Immature natural killer cell (primary cell): ENCODE data around the gene TSSK2. TPM values are rescaled to one million over a fixed set of nuclear protein-coding genes. Genes with fewer than 3 reads are reported as not detected.
A peak's percentile ranks its signal among the peaks of the same experiment; 100 is the strongest.

ENCODE experiments used
- DNase-seq, 3 donors: peaks; one replicate each; pipeline ENCODE4 v3.0.0; 2022; ENCODE audit warnings: mixed read lengths in 1 of 3
- H3K27ac Mint-ChIP-seq, 6 donors: one replicate each; pipeline ENCODE4 v1.8.0; 2020; ENCODE audit warnings: mixed read lengths in 6 of 6, mild to moderate bottlenecking in 5 of 6, inconsistent platforms in 4 of 6, moderate library complexity in 3 of 6
- H3K27me3 Mint-ChIP-seq, 3 donors: one replicate each; pipeline ENCODE4 v1.8.0; 2020 to 2021; ENCODE audit warnings: low read depth in 3 of 3, mild to moderate bottlenecking in 3 of 3, mixed read lengths in 3 of 3, moderate library complexity in 3 of 3, inconsistent platforms in 1 of 3
- H3K36me3 Mint-ChIP-seq, 3 donors: one replicate each; pipeline ENCODE4 v1.8.0; 2020; ENCODE audit warnings: mixed read lengths in 3 of 3, inconsistent platforms in 2 of 3, mild to moderate bottlenecking in 2 of 3
- H3K4me1 Mint-ChIP-seq, 2 donors: one replicate each; pipeline ENCODE4 v1.8.0; 2020; ENCODE audit warnings: inconsistent platforms in 2 of 2, mild to moderate bottlenecking in 2 of 2, mixed read lengths in 2 of 2, moderate library complexity in 1 of 2
- H3K4me3 Mint-ChIP-seq, 5 donors: one replicate each; pipeline ENCODE4 v1.8.0; 2020; ENCODE audit warnings: mild to moderate bottlenecking in 5 of 5, mixed read lengths in 5 of 5, inconsistent platforms in 3 of 5, moderate library complexity in 3 of 5
- H3K9me3 Mint-ChIP-seq, 6 donors: one replicate each; pipeline ENCODE4 v1.8.0; 2020; ENCODE audit warnings: mild to moderate bottlenecking in 6 of 6, mixed read lengths in 6 of 6, inconsistent platforms in 4 of 6, moderate library complexity in 3 of 6
- polyA plus RNA-seq, 3 donors: library from polyadenylated mRNA; unstranded; fragments of 300-500 nt; fragmentation: Illumina TruSeq; gene quantifications; one replicate each; pipeline ENCODE4 v1.2.3, GENCODE V29; 2021

The TSSK2 gene
- polyA plus RNA-seq, 3 donors from 2014 or later: not detected

- H3K27me3 Mint-ChIP-seq: peaks cover 2 to 8% (median 6%) of the 10 kb centered on the region in 3 donors
- H3K4me1 Mint-ChIP-seq: peaks cover 22 to 25% of the 10 kb centered on the region in 2 donors
- DNase-seq: no peak
- H3K27ac Mint-ChIP-seq: peak overlapping the region in 2 of 6 donors; percentile 55 to 70
- no peaks in the 10 kb centered on the region for H3K36me3 Mint-ChIP-seq
- no peaks in the 10 kb centered on the region for H3K9me3 Mint-ChIP-seq
- H3K4me3 Mint-ChIP-seq: peak overlapping the region; percentile 68 to 74 (median 70)
Observed at GRCh38 chr22:19176732-19177131, 45.6 kb downstream of the TSSK2 start.

DNA sequence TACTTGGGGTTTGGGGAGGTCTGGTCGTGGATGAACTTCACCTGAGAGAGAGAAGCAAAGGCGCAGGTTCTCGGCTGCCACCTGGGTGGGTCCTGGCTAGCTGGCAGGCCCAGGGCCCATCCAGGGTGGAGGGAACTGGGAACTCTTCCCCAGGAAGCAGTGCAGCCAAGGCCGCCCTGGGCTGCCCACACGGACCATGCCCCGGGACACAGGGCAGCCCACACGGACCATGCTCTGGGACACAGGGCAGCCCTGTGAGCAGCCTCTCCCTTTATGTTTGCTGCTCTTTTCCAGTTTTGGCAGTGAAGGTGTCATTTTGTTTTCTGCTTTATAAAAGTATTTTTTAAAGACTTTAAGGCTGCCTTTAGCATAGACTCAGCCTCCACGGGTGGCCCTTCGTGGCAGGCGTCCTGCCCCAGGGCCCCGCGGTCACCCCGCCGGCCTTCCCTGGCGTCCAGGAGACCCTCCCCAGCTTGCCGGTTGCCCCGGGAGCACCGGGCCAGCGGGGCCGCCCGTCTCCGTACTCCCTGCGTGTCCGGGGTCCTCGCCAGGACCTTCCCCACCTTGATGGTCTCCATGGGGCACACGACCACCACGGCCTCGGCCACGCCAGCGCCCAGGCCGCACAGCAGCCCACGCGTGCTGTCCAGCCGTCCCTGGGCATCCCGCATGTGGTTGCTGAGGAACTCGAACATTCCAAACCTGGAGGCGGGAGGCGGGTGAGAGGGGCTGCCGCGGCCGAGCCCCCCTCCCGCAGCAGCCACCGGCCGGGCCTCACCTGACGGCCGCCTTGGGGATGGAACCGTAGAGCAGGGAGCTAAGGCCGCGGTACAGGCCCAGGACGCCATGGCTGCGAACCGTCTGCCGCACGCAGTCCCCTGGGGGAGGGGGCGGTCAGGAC lies 46.3 kb downstream of the TSSK2 start:
- Mint-ChIP-seq H3K27me3 (peaks cover 2 to 6% (median 6%) of the 10 kb centered on the region in 3 donors), H3K4me1 (peaks cover 17 to 20% of the 10 kb centered on the region in 2 donors), H3K36me3 (no peaks in the 10 kb centered on the region), H3K4me3 (peak overlapping the region; percentile 69 to 79 (median 71)), H3K27ac (peak overlapping the region in 2 of 6 donors; percentile 55 to 70), H3K9me3 (no peaks in the 10 kb centered on the region)
- DNase-seq: no peak

DNA sequence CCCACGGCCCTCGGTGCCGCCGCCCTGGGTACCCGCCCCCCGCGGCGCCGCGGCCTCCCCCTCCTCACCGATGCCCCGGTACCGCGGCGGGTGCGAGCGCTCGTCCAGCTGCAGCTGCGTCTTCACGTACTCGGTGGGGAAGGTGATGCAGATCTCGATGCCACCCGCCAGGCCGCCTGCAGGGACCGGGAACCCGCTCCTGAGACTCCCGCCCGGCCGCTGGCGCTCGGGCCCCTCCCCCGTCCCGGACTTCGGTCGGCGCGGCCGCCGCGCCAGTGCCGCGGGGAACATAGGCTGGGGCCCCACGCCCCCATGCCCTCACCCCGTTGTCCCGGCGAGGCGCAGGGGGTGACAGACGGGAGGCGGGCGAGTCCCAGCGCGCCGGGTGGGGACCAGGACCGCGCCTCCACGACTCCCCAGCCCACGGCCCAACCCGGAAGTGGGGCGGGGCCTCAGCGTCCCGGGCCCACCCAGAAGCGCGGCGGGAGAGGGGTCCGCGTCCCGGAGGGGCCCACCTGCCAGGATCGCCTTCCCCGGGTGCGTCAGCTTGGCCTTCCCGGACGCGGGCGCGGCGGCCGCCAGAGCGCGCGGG lies 47.1 kb downstream of the TSSK2 start:
- Mint-ChIP-seq H3K4me3 (peak overlapping the region in 2 of 5 donors; percentile 26 to 61), H3K36me3 (no peaks in the 10 kb centered on the region), H3K27ac (no peak overlapping the region), H3K4me1 (peaks cover 9 to 13% of the 10 kb centered on the region in 2 donors), H3K27me3 (peaks cover 0 to 6% (median 3%) of the 10 kb centered on the region in 3 donors), H3K9me3 (no peaks in the 10 kb centered on the region)
- DNase-seq: peak; percentile 58 to 68 (median 62)

GRCh38 chr22:19178657-19179496 lies 47.8 kb downstream of the TSSK2 start, which contains the start of gene SLC25A1:
SLC25A1 (minus strand) TSS chr22:19178736; CDS start chr22:19178673, 63 bp downstream.
- H3K9me3 Mint-ChIP-seq: no peaks in the 10 kb centered on the region
- peaks cover 0 to 6% (median 3%) of the 10 kb centered on the region in 3 donors for H3K27me3 Mint-ChIP-seq
- H3K27ac Mint-ChIP-seq: peak within 1 kb of the TSS; percentile 78 to 94 (median 85)
- peaks cover 7 to 8% of the 10 kb centered on the region in 2 donors for H3K4me1 Mint-ChIP-seq
- H3K36me3 Mint-ChIP-seq: no peaks in the 10 kb centered on the region
- DNase-seq: peak; percentile 66 to 74 (median 71)
- peak within 1 kb of the TSS; percentile 85 to 97 (median 89) for H3K4me3 Mint-ChIP-seq

GRCh38 chr22:19179497-19180048 lies 48.5 kb downstream of the TSSK2 start:
- no peaks in the 10 kb centered on the region for H3K9me3 Mint-ChIP-seq
- DNase-seq: peak; percentile 47 to 61 (median 60)
- peaks cover 0 to 3% (median 3%) of the 10 kb centered on the region in 3 donors for H3K27me3 Mint-ChIP-seq
- peak overlapping the region; percentile 78 to 94 (median 85) for H3K27ac Mint-ChIP-seq
- H3K4me3 Mint-ChIP-seq: peak overlapping the region; percentile 85 to 97 (median 89)
- H3K36me3 Mint-ChIP-seq: no peaks in the 10 kb centered on the region
- peaks cover 7 to 8% of the 10 kb centered on the region in 2 donors for H3K4me1 Mint-ChIP-seq

- H3K36me3 Mint-ChIP-seq: no peaks in the 10 kb centered on the region
- no peak overlapping the region for H3K4me3 Mint-ChIP-seq
- no peaks in the 10 kb centered on the region for H3K9me3 Mint-ChIP-seq
- H3K4me1 Mint-ChIP-seq: peaks cover 7 to 8% of the 10 kb centered on the region in 2 donors
- no peak for DNase-seq
- no peak overlapping the region for H3K27ac Mint-ChIP-seq
- H3K27me3 Mint-ChIP-seq: peaks cover 0 to 3% (median 2%) of the 10 kb centered on the region in 3 donors
Observed at GRCh38 chr22:19180234-19180633, 49.1 kb downstream of the TSSK2 start.

DNA sequence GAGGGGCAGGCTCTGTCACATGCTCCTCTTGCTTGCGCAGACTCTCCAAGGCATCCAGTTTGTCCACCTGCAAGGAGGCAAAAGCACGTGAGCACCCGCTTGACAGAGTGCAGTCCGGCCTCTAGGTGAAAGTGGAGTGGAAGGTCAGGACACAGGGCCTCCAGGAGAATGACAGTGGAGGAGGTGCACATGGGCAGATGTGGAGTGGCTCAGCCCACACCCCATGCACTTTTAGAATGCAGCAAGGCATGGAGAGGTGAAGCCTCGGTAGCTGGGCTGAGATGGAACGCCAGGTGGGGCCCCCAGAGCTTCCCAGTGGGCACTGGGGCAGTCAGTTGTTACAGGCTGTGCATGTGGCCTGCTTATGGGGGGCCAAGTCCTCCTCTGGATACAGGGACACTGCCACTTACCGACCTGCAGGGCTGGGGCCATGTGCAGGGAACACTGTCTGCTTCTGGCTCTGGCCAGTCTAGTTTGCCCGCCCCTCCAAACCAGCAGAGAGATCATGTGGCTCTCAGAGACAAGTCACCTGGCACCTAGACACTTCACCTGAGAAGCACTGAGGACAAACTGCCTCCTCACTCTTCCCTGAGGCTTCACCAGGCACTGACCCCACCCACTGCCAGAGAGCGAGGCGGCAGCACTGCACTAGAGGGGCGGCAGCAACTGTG lies 49.8 kb downstream of the TSSK2 start:
- Mint-ChIP-seq H3K4me3 (no peak overlapping the region), H3K9me3 (no peaks in the 10 kb centered on the region)

DNA sequence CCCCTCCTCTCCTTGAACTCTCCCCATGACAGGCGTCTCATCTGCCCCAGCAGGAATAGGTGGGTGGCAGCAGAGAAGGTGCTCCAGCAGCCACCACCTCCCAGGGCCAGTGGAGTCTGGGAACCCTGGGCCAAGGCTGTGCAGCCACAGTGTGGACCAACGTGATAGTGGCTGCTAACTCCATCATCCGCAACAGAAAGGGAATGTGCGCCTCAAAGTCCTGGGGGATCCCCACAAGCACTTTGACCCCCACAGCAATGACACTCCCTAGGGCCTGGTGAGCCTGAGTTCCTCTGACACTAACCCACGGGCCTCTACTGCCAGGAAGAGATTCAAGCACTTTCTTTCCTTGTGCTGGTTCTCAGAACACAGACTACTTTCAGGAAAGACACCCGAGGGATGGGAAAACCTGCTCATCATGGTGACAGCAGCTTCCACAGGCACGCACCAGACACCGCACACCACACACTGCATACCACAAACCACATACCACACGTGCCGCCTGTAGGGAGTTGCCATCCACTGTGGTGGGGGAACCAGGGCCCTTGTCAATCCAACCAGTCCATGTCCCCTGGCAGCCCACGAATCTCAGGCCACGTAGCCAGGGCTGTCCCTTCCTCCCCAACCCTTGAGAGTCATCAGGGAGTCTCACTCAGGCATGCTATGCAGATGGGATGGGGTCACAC lies 50.8 kb downstream of the TSSK2 start:
- H3K27ac Mint-ChIP-seq: no peak overlapping the region
- no peak for DNase-seq
- H3K4me3 Mint-ChIP-seq: peak overlapping the region in 1 of 5 donors; percentile 36
- H3K27me3 Mint-ChIP-seq: peaks cover 0 to 3% (median 2%) of the 10 kb centered on the region in 3 donors
- no peaks in the 10 kb centered on the region for H3K9me3 Mint-ChIP-seq
- H3K36me3 Mint-ChIP-seq: no peaks in the 10 kb centered on the region
- H3K4me1 Mint-ChIP-seq: peaks cover 6 to 7% of the 10 kb centered on the region in 2 donors

More for the DNA sequence above, 49.8 kb downstream of the TSSK2 start:
- Mint-ChIP-seq H3K27ac (no peak overlapping the region), H3K4me1 (peaks cover 7 to 8% of the 10 kb centered on the region in 2 donors), H3K36me3 (no peaks in the 10 kb centered on the region), H3K27me3 (peaks cover 0 to 3% (median 2%) of the 10 kb centered on the region in 3 donors)
- DNase-seq: no peak

Other genes with a start within 250 kb of the TSSK2 start
- gene DGCR6, start 225.0 kb upstream of the TSSK2 start, polyA plus RNA-seq: under 1 TPM; 0.13 to 0.82 (median 0.38) TPM
- not detected for gene PRODH, start 195.0 kb upstream of the TSSK2 start, polyA plus RNA-seq
- 10 to 100 TPM; 19.4 to 51.7 (median 31.6) TPM for gene DGCR2, start 8.9 kb upstream of the TSSK2 start, polyA plus RNA-seq
- gene ESS2, start 13.3 kb downstream of the TSSK2 start, polyA plus RNA-seq: 10 to 100 TPM in 1 of 3 donors, 1 to 10 TPM in 2; 1.6 to 13.2 (median 4.8) TPM
- gene GSC2, start 19.0 kb downstream of the TSSK2 start, polyA plus RNA-seq: not detected
- gene SLC25A1, start 47.4 kb downstream of the TSSK2 start, polyA plus RNA-seq: 10 to 100 TPM; 53.6 to 78.7 (median 57.6) TPM
- gene CLTCL1, start 160.4 kb downstream of the TSSK2 start, polyA plus RNA-seq: under 1 TPM; 0.06 to 0.37 (median 0.19) TPM